HG02840 (cell line): ENCODE results near the gene SKA1.
"Not testable (repeated sequence)": the region's sequence is repeated elsewhere in the genome, so short reads cannot be mapped to it uniquely, and the experiment has no call there.

Experiments used
- ATAC-seq: cut with Tn5 transposase; IDR thresholded peaks from one replicate; pipeline ENCODE4 v1.9.1; 2021; ENCODE audit warnings: mild to moderate bottlenecking, moderate library complexity, moderate number of reproducible peaks; ENCODE audit not compliant: unreplicated experiment, low FRiP score

Gene SKA1

DNA sequence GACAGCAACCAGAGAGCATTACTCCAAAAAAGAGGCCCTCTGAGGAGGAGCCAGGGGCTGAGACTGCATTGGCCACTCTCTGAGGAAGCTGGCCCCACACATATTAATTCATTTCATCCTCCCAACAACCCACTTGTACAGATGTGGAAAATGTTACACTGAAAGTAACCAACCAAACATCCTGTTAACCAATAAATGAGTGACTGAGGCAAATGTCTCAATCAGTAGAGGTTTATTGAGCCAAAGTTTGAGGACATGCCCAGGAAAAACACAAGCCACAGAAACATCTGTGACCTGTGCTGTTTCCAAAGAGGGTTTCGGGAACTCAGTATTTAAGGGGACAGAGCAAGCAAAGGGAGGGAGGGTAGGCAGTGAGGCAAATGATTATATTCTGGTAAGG lies 53.0 kb downstream of the SKA1 start:
- ATAC-seq = no peak

DNA sequence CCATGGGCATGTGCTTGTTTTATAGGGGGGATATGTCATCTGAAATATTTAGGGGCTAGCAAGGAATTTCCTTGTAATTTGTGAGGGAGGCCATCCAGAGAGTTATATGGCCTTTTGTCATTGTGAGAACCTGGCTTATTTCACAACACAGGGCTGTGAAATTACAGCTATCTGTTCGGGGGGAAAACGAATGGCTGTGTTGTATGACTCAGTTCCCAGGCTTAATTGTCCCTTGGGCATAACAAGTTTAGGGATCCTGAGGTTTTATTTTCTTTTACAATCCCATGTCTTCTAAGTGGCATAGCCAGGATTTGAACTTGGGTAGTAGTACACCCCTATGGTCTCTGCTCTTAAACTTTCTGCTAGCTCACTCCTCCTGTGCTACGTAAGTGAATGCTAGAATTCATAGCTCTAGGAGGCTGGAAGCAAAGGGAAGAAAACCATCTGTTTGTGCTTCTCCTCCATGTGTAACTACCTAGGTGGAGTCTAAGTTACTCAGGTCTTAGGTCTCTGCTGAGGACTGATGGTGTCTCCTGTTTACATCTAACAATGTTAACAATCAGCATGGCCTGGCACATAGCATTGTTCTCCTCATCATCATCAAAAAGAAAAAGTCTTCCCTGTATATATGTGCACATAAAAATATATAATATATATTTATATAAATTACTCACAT lies 53.8 kb downstream of the SKA1 start:
- ATAC-seq = no peak

DNA sequence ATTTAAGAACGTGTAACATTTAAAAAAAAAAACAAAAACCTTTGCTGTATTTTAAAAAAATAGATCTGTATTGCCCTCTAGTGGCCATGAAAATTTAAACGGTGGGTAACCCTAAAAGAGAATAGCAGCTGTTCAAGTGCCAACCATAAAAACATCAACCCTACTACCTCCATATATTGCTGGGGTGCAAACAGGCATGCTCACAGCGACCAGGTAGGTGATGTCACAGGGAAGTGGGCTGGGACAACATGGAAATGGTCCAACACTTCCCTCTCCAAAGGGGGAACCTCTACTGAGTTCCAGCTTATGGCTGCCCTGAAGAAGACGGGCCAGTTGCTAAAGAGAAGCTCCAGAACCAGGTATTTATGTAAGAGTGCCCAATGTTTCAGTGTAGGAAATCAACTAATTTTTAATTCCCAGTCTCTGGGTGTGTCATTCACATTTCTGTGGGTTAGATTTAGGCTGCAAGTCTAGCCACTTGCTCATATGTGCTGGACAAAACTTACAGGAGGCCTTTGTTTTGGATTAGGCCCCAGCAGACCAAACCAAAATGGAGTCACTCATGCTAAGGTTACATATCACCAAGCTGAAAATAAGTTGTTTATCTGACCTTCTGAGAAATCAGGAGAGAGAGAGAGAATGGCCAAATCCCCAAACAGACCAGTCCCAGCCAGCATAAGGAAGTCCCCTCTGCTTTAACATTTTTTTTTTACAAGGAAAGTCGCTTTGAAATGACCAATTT lies 54.5 kb downstream of the SKA1 start:
- ATAC-seq = no peak

- no peak for ATAC-seq
These were observed 58.1 kb downstream of the SKA1 start for GRCh38 chr18:50432915-50433314.

- ATAC-seq = not testable (repeated sequence)
These were observed 61.9 kb downstream of the SKA1 start for GRCh38 chr18:50436742-50437141.

GRCh38 chr18:50439460-50440015 lies 64.7 kb downstream of the SKA1 start:
- no peak for ATAC-seq

GRCh38 chr18:50441016-50441415 lies 66.2 kb downstream of the SKA1 start:
- ATAC-seq = no peak

DNA sequence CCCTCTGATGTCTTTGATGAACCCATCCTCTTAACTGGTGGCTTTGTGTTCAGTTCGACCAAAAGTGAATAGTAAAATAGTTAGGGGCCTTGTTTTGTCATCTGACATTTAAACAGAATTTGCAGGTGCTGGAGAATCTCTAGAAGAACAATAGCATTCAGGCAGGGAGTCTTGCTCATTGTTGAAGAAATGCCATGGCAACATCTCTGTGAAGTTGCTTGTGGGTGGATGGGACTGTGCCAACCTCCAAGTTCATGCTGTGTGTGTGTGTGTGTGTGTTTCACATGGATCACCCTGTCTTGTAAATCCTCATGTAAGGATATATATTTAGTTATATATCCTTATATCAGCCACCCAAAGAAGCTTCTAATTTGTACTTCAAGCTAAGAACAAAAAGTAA lies 66.7 kb downstream of the SKA1 start:
- no peak for ATAC-seq
